Keratinocyte (primary cell): ENCODE results near the gene TMEM53. TPM values are rescaled to one million over a fixed set of nuclear protein-coding genes. Genes with fewer than 3 reads are reported as not detected.
A peak's percentile ranks its signal among the peaks of the same experiment; 100 is the strongest.

Experiments used
- DNase-seq: peaks from one replicate; pipeline ENCODE4 v3.0.0-alpha.2; 2011; ENCODE audit warnings: low read depth, missing footprints, low spot score
- FAIRE-seq: peaks from 2 replicates; lab custom pipeline; 2011; peaks lifted over from hg19 to GRCh38; lab: Jason Lieb, UNC
- H2AFZ ChIP-seq: 2 replicates; pipeline ENCODE4 v1.6.0; 2012; ENCODE audit warnings: low read length, control low read depth, inconsistent platforms; ENCODE audit not compliant: control insufficient read depth
- H3K27ac ChIP-seq: 2 replicates; pipeline ENCODE4 v1.5.1; 2011; ENCODE audit warnings: low read length; ENCODE audit not compliant: control insufficient read depth, insufficient read depth
- H3K27me3 ChIP-seq: 3 replicates; pipeline ENCODE4 v1.6.0; 2011; ENCODE audit warnings: low read length; ENCODE audit not compliant: control insufficient read depth, insufficient read depth; ENCODE audit errors: extremely low read depth
- H3K36me3 ChIP-seq, 2 experiments: 2 replicates in 1 of 2; 3 replicates in 1 of 2; pipeline ENCODE4 v1.5.1; 2011; ENCODE audit warnings: low read length in 2 of 2, mild to moderate bottlenecking in 1 of 2; ENCODE audit not compliant: control insufficient read depth in 2 of 2, insufficient read depth in 2 of 2; ENCODE audit errors: extremely low read depth in 1 of 2
- H3K4me1 ChIP-seq: 3 replicates; pipeline ENCODE4 v1.5.1; 2011; ENCODE audit warnings: low read length; ENCODE audit not compliant: control insufficient read depth, insufficient read depth; ENCODE audit errors: extremely low read depth
- H3K4me2 ChIP-seq: 3 replicates; pipeline ENCODE4 v1.6.0; 2011; ENCODE audit warnings: low read depth, low read length; ENCODE audit not compliant: control insufficient read depth, insufficient read depth; ENCODE audit errors: extremely low read depth
- H3K4me3 ChIP-seq, 3 experiments: fragments of 200-600 bp in 1 of 3; sonication (generic) in 1 of 3; 2 replicates in 2 of 3; 3 replicates in 1 of 3; pipeline ENCODE4 v1.5.1; 2011 to 2016; ENCODE audit warnings: low read length in 3 of 3, mild to moderate bottlenecking in 3 of 3, control low read depth in 2 of 3, inconsistent platforms in 1 of 3, low read depth in 1 of 3, mixed read lengths in 1 of 3, mixed run types in 1 of 3, moderate library complexity in 1 of 3; ENCODE audit not compliant: control insufficient read depth in 2 of 3, insufficient read depth in 2 of 3; ENCODE audit errors: extremely low read depth in 1 of 3
- H3K79me2 ChIP-seq: 2 replicates; pipeline ENCODE4 v1.6.0; 2012; ENCODE audit warnings: low read length; ENCODE audit not compliant: control insufficient read depth, insufficient read depth
- H3K9ac ChIP-seq: 3 replicates; pipeline ENCODE4 v1.6.0; 2011; ENCODE audit warnings: low read length; ENCODE audit not compliant: control insufficient read depth, insufficient read depth; ENCODE audit errors: extremely low read depth
- H3K9me1 ChIP-seq: 3 replicates; pipeline ENCODE4 v1.6.0; 2011; ENCODE audit warnings: low read length; ENCODE audit not compliant: control insufficient read depth, insufficient read depth; ENCODE audit errors: extremely low read depth
- H3K9me3 ChIP-seq: 2 replicates; pipeline ENCODE4 v1.5.1; 2012; ENCODE audit warnings: low read depth, low read length; ENCODE audit not compliant: control insufficient read depth
- H4K20me1 ChIP-seq: 3 replicates; pipeline ENCODE4 v1.6.0; 2011; ENCODE audit warnings: low read length; ENCODE audit not compliant: control insufficient read depth, insufficient read depth; ENCODE audit errors: extremely low read depth
- CTCF ChIP-seq, 3 experiments: IDR thresholded peaks in 1 of 3; conservative IDR thresholded peaks in 1 of 3; optimal IDR thresholded peaks in 1 of 3; 2 replicates in 2 of 3; 3 replicates in 1 of 3; pipeline versions ENCODE3 to v1.5.1; 2011; ENCODE audit warnings: low read length in 3 of 3, mild to moderate bottlenecking in 3 of 3, moderate library complexity in 2 of 3, control low read depth in 1 of 3, inconsistent platforms in 1 of 3; ENCODE audit not compliant: insufficient read depth in 2 of 3; ENCODE audit errors: extremely low read depth in 1 of 3
- EZH2 ChIP-seq: IDR thresholded peaks from one replicate; pipeline ENCODE4 v1.6.1; 2012; ENCODE audit warnings: inconsistent platforms, mild to moderate bottlenecking, low read length, moderate library complexity
- dilution Hi-C: fragments of 300-500 bp; cut with MboI; formaldehyde crosslinking; loops from one replicate; pipeline ENCODE4 v1.7.0; 2020; ENCODE audit warnings: low sequenced_read_pairs; ENCODE audit not compliant: extremely low pct_ligation_motif_present
- polyA plus RNA-seq, 5 experiments: library from polyadenylated mRNA; depleted of rRNA in 3 of 5; stranded (reverse) in 3 of 5; stranded (forward) in 1 of 5; unstranded in 1 of 5; fragments of >200 nt; gene quantifications; 1 replicate in 1 of 5; 2 replicates in 3 of 5; 3 replicates in 1 of 5; pipeline versions ENCODE4 v1.2.1 to v1.2.3, GENCODE V29; 2011 to 2012; ENCODE audit warnings: missing spikeins in 2 of 5, low read depth in 1 of 5, low replicate concordance in 1 of 5

Gene TMEM53
- polyA plus RNA-seq, 1 donor (not counting 4 experiments of a cell fraction or from before 2014, with no cell fraction given): 5.6 TPM

GRCh38 chr1:44640200-44640853, 34.0 kb downstream of the TMEM53 start:
- Histone ChIP-seq H3K27me3 (no peaks in the 10 kb centered on the region), H3K79me2 (no peaks in the 10 kb centered on the region), H3K4me2 (no peak overlapping the region), H3K9me3 (no peaks in the 10 kb centered on the region), H2AFZ (no peak overlapping the region), H3K9ac (no peak overlapping the region), H3K9me1 (peaks cover 5% of the 10 kb centered on the region), H3K27ac (no peak overlapping the region), H4K20me1 (peaks cover 8% of the 10 kb centered on the region), H3K36me3 (peaks cover 23 to 57% of the 10 kb centered on the region in 2 experiments), H3K4me3 (no peak overlapping the region), H3K4me1 (peaks cover 24% of the 10 kb centered on the region)
- no peak for TF ChIP-seq CTCF (optimal IDR thresholded peaks at IDR 0.05 in 1 of 3, IDR thresholded peaks at IDR 0.05 in 1 of 3, conservative IDR thresholded peaks at IDR 0.05 in 1 of 3; ENCODE audit: extremely low read depth in 1 of 3, insufficient read depth in 2 of 3, low read length in 3 of 3)
- no peak for TF ChIP-seq EZH2
- DNase-seq: no peak
- FAIRE-seq: no peak
- dilution Hi-C loops: no loop called here

DNA sequence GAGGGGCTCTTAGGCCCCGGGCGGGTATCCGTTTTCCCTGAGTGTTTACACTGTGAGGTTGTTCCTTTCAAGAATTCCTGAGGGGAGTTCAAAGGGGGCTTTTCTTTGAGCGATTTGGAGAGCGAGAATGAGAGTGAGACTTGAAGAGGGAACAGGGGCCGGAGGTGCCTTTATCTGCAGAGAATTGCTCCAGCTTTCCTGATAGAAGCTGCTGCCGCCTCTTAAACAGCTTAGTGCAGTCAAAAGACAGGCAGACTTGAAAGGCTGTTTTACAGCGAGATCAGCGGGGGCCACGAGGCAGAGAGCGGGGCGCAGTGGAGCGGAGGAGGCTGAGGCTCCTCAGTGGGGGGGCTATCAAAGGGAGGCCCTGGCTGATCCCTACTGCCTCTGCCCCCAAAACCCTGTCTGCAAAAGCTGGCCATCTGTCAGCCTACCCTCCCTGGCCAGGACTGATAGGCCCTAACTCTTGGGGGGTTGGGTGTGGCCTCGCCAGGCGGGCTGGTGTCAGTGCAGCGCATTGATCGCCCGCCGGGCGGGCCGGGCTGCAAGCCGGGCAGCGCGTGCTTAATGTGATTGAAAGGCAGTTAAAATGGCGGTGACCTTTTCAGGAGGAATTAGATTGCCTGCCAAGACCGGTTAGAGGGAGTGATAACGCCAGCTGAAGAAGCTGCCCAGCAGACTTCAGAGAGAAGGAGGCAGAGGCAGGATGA, 36.4 kb downstream of the TMEM53 start:
- TF ChIP-seq CTCF (optimal IDR thresholded peaks at IDR 0.05 in 1 of 3, IDR thresholded peaks at IDR 0.05 in 1 of 3, conservative IDR thresholded peaks at IDR 0.05 in 1 of 3; ENCODE audit: extremely low read depth in 1 of 3, insufficient read depth in 2 of 3, low read length in 3 of 3): no peak
- no peak for TF ChIP-seq EZH2
- H3K36me3 ChIP-seq: peaks cover 21 to 59% of the 10 kb centered on the region in 2 experiments
- peaks cover 14% of the 10 kb centered on the region for H3K79me2 ChIP-seq
- H3K4me3 ChIP-seq: no peak overlapping the region
- H3K9ac ChIP-seq: no peak overlapping the region
- H3K4me2 ChIP-seq: peak overlapping the region; percentile 3
- FAIRE-seq (no peak), DNase-seq (no peak)
- no peak overlapping the region for H2AFZ ChIP-seq
- H3K27me3 ChIP-seq: no peaks in the 10 kb centered on the region
- peaks cover 5% of the 10 kb centered on the region for H3K9me1 ChIP-seq
- H3K4me1 ChIP-seq: peaks cover 19% of the 10 kb centered on the region
- peaks cover 8% of the 10 kb centered on the region for H4K20me1 ChIP-seq
- H3K9me3 ChIP-seq: no peaks in the 10 kb centered on the region
- dilution Hi-C loops: no loop called here
- H3K27ac ChIP-seq: no peak overlapping the region
